DOHH2 (cell line): ENCODE data around the gene GPRC5D.

Experiments used
- H3F3A ChIP-seq: fragments of 200-600 bp; sonication (generic), shearing (Covaris generic); 2 replicates; pipeline ENCODE4 v1.6.0; 2016; ENCODE audit warnings: antibody characterized with exemption, mild to moderate bottlenecking; ENCODE audit not compliant: control insufficient read depth, insufficient read depth
- H3K27ac ChIP-seq: fragments of 200-600 bp; sonication (generic); 2 replicates; pipeline ENCODE4 v1.5.1; 2014; ENCODE audit warnings: low read depth, mild to moderate bottlenecking, low read length, moderate library complexity
- H3K27me3 ChIP-seq: fragments of 200-600 bp; sonication (generic); 2 replicates; pipeline ENCODE4 v1.6.1; 2014; ENCODE audit warnings: mild to moderate bottlenecking, low read length, mixed read lengths; ENCODE audit not compliant: control insufficient read depth
- H3K36me3 ChIP-seq: fragments of 200-600 bp; sonication (generic); 2 replicates; pipeline ENCODE4 v1.6.1; 2014; ENCODE audit warnings: mild to moderate bottlenecking, low read length, moderate library complexity, mixed read lengths; ENCODE audit not compliant: control insufficient read depth
- H3K4me1 ChIP-seq: fragments of 200-600 bp; sonication (generic); 2 replicates; pipeline ENCODE4 v1.6.1; 2014; ENCODE audit warnings: mild to moderate bottlenecking, low read length, mixed read lengths; ENCODE audit not compliant: control insufficient read depth
- H3K4me2 ChIP-seq: fragments of 200-600 bp; sonication (generic); 2 replicates; pipeline ENCODE4 v1.6.0; 2014; ENCODE audit warnings: mild to moderate bottlenecking, low read length, moderate library complexity
- H3K4me3 ChIP-seq: fragments of 200-600 bp; sonication (generic); 2 replicates; pipeline ENCODE4 v1.5.1; 2014; ENCODE audit warnings: mild to moderate bottlenecking, low read length, mixed read lengths
- H3K79me2 ChIP-seq: fragments of 200-600 bp; sonication (generic); 2 replicates; pipeline ENCODE4 v1.6.1; 2014; ENCODE audit warnings: mild to moderate bottlenecking, low read length, mixed read lengths; ENCODE audit not compliant: control insufficient read depth
- H3K9me2 ChIP-seq: fragments of 200-600 bp; sonication (generic); replicated peaks from 2 replicates; pipeline ENCODE4 v1.6.1; 2014; ENCODE audit warnings: mild to moderate bottlenecking, low read length, mixed read lengths; ENCODE audit not compliant: control insufficient read depth
- H3K9me3 ChIP-seq: fragments of 200-600 bp; sonication (generic); 2 replicates; pipeline ENCODE4 v1.6.1; 2014; ENCODE audit warnings: antibody characterized with exemption, low read length, mixed read lengths; ENCODE audit not compliant: control insufficient read depth, insufficient read depth
- H4K20me1 ChIP-seq: fragments of 200-600 bp; sonication (generic); 2 replicates; pipeline ENCODE4 v1.6.0; 2014; ENCODE audit warnings: low read depth, mild to moderate bottlenecking, antibody characterized with exemption, low read length, moderate library complexity; ENCODE audit not compliant: control insufficient read depth, insufficient read depth
- CTCF ChIP-seq: fragments of 200-600 bp; sonication (generic); IDR thresholded peaks from one replicate; pipeline ENCODE4 v1.5.1; 2014; ENCODE audit warnings: antibody characterized with exemption, mild to moderate bottlenecking, low read depth, low read length; ENCODE audit not compliant: poor library complexity, severe bottlenecking
- EZH2phosphoT487 ChIP-seq: fragments of 200-600 bp; sonication (generic); IDR thresholded peaks from 2 replicates; pipeline ENCODE4 v1.6.1; 2017; ENCODE audit warnings: borderline replicate concordance, mild to moderate bottlenecking, antibody characterized with exemption, low read length, moderate library complexity, mixed read lengths

Gene GPRC5D

DNA sequence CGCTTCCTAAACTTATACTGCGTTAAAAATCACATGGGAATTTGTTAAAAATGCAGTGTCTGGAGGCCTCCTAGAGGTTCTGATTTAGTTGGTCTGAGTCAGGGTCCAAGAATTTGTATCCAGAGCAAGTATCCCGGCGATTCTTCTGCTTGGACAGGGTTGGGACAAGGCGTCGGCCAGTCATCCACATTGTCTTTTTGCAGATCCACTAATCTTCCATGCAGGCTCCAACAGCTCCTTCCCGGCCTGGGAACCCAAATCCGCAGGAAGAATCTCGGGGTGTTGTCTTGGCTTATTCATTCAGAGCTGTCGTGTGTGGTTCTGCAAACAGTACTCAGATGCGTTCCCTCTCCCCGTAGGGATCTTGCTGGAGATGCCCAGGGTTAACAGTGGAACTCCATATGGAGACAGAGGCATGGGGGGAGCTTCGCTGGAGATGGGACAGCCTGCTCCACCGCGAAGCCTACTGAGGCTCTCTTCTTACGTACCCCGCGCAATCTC lies 25.3 kb downstream of the GPRC5D start:
- no peaks in the 10 kb centered on the region for H3K36me3 ChIP-seq
- no peaks in the 10 kb centered on the region for H4K20me1 ChIP-seq

GRCh38 chr12:12925388-12925787 lies 26.6 kb downstream of the GPRC5D start:
- Histone ChIP-seq H3K27ac (no peak overlapping the region), H3K4me2 (no peak overlapping the region), H3K36me3 (no peaks in the 10 kb centered on the region), H3F3A (no peaks in the 10 kb centered on the region), H3K9me2 (no peaks in the 10 kb centered on the region), H4K20me1 (no peaks in the 10 kb centered on the region), H3K27me3 (peaks cover 2% of the 10 kb centered on the region; the same call in 1 of the 2 replicates), H3K4me3 (no peak overlapping the region), H3K4me1 (no peaks in the 10 kb centered on the region), H3K9me3 (no peaks in the 10 kb centered on the region), H3K79me2 (no peaks in the 10 kb centered on the region)
- TF ChIP-seq CTCF (no peak), EZH2phosphoT487 (no peak)

More for the DNA sequence above, 25.3 kb downstream of the GPRC5D start:
- Histone ChIP-seq H3K27ac (no peak overlapping the region), H3K4me2 (no peak overlapping the region), H3K4me1 (no peaks in the 10 kb centered on the region), H3F3A (no peaks in the 10 kb centered on the region), H3K4me3 (no peak overlapping the region), H3K27me3 (peaks cover 3% of the 10 kb centered on the region; the same call in 1 of the 2 replicates), H3K79me2 (no peaks in the 10 kb centered on the region), H3K9me3 (no peaks in the 10 kb centered on the region), H3K9me2 (no peaks in the 10 kb centered on the region)
- TF ChIP-seq CTCF (no peak), EZH2phosphoT487 (no peak)

DNA sequence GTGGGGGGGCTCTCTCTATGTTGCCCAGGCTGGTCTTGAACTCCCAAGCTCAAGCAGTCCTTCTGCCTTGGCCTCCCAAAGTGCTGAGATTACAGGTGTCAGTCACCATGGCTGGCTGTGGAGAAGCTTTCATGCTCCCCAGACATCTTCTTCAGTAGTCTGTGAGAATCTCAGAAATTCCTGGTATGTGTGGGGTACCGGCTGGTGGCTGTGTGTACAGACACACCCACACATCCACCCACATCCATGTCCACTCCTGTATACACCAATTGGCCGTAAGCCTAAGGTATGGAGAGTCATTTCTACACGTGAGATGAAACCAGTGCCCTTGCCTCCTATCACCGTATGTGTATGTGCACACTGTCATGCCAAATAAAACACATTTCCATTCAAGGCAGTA lies 27.8 kb downstream of the GPRC5D start:
- H3K4me1 ChIP-seq = no peaks in the 10 kb centered on the region
- H3K4me2 ChIP-seq = no peak overlapping the region
- H3K9me2 ChIP-seq = no peaks in the 10 kb centered on the region
- H3F3A ChIP-seq = no peaks in the 10 kb centered on the region
- no peak overlapping the region for H3K4me3 ChIP-seq
- no peaks in the 10 kb centered on the region for H3K79me2 ChIP-seq
- no peaks in the 10 kb centered on the region for H3K9me3 ChIP-seq
- TF ChIP-seq EZH2phosphoT487 (no peak), CTCF (no peak)
- no peak overlapping the region for H3K27ac ChIP-seq
- no peaks in the 10 kb centered on the region for H4K20me1 ChIP-seq
- no peaks in the 10 kb centered on the region for H3K36me3 ChIP-seq
- no peaks in the 10 kb centered on the region for H3K27me3 ChIP-seq
